ENCODE measurements around the gene ARL8B. TPM values are rescaled to one million over a fixed set of nuclear protein-coding genes. Genes with fewer than 3 reads are reported as not detected.
A peak's percentile ranks its signal among the peaks of the same experiment; 100 is the strongest.

Gene ARL8B
- total and polyA plus RNA-seq, 9 of the 15 experiments (the other 6 are each of a cell fraction or from before 2014, with no cell fraction given), result 28.5 to 99.4 (median 77.2) TPM

GRCh38 chr3:5168110-5168509 is 46.0 kb downstream of the ARL8B start:
- Histone ChIP-seq H3K4me2 (ENCODE audit: insufficient read depth, low read length) (no peak overlapping the region), H4K20me1 (replicated peaks; ENCODE audit: control insufficient read depth, insufficient read depth, low read length) (peaks cover 2% of the 10 kb centered on the region; the same call in 1 of the 2 replicates), H3K9ac (ENCODE audit: insufficient read depth in 1 of 2, low read depth in 2 of 2, low read length in 2 of 2) (no peak overlapping the region; a peak in 1 of 4 replicates), H2AFZ (ENCODE audit: low read depth, low read length) (no peak overlapping the region), H3K9me3 (replicated peaks; ENCODE audit: control insufficient read depth, insufficient read depth, low read depth, low read length) (no peaks in the 10 kb centered on the region), H3K9me1 (ENCODE audit: control insufficient read depth, insufficient read depth, low read length) (no peaks in the 10 kb centered on the region), H3K27ac (ENCODE audit: extremely low read depth, low read depth, low read length) (peak overlapping the region; percentile 9; the same call in 1 of the 3 replicates), H3K36me3 (ENCODE audit: control insufficient read depth, insufficient read depth, low read length) (peaks cover 29% of the 10 kb centered on the region), H3K4me3 (no peak overlapping the region), H3K4me1 (replicated peaks in 1 of 2; ENCODE audit: control insufficient read depth in 2 of 2, insufficient read depth in 2 of 2, low read length in 2 of 2) (peaks cover 0 to 17% of the 10 kb centered on the region in 2 experiments; a peak in 3 of 5 replicates), H3K27me3 (ENCODE audit: control insufficient read depth in 2 of 2, insufficient read depth in 2 of 2, low read length in 2 of 2) (no peaks in the 10 kb centered on the region), H3K79me2 (ENCODE audit: control insufficient read depth, insufficient read depth, low read length) (peaks cover 73% of the 10 kb centered on the region)
- ChIA-PET CTCF (ENCODE audit: low intra/inter-chr PET ratio) (no interaction called here), POLR2A (interaction anchor here (1.1 to 2.8 kb wide), 10 partner anchors 10 to 44 kb away, joined by 3 to 17 read pairs (median 6); partner anchors contain the start of gene EDEM1)
- no TSS peak for BruUV-seq (replicated peaks)
- FAIRE-seq, result no peak
- no peak for DNase-seq (ENCODE audit: extremely low read depth in 1 of 4, low spot score in 3 of 4)
- TF ChIP-seq NFE2 (IDR thresholded peaks at IDR 0.05; ENCODE audit: low read depth) (0 out of 2 replicates have a peak, but pooled peaks have one; percentile 36), ZNF766 (CRISPR knock-in tag; conservative IDR thresholded peaks at IDR 0.05) (no peak)
- WGBS (ENCODE audit: insufficient coverage, low coverage, missing lambda C conversion rate), result 55% methylated on average over 4 of the region's 4 CpGs
- peak; percentile 66 for ATAC-seq
- in situ Hi-C loops (cut with MboI), result no loop called here
- intact Hi-C loops (cut with micrococcal nuclease), result no loop called here

GRCh38 chr3:5169807-5170206 is 47.7 kb downstream of the ARL8B start:
- Histone ChIP-seq H2AFZ (ENCODE audit: low read depth, low read length) (no peak overlapping the region), H3K9me1 (ENCODE audit: control insufficient read depth, insufficient read depth, low read length) (no peaks in the 10 kb centered on the region), H3K4me2 (ENCODE audit: insufficient read depth, low read length) (no peak overlapping the region), H3K4me1 (replicated peaks in 1 of 2; ENCODE audit: control insufficient read depth in 2 of 2, insufficient read depth in 2 of 2, low read length in 2 of 2) (peaks cover 0 to 17% of the 10 kb centered on the region in 2 experiments; a peak in 3 of 5 replicates), H3K27me3 (ENCODE audit: control insufficient read depth in 2 of 2, insufficient read depth in 2 of 2, low read length in 2 of 2) (no peaks in the 10 kb centered on the region), H3K36me3 (ENCODE audit: control insufficient read depth, insufficient read depth, low read length) (peaks cover 44% of the 10 kb centered on the region), H4K20me1 (replicated peaks; ENCODE audit: control insufficient read depth, insufficient read depth, low read length) (peaks cover 2% of the 10 kb centered on the region; the same call in 1 of the 2 replicates), H3K9ac (ENCODE audit: insufficient read depth in 1 of 2, low read depth in 2 of 2, low read length in 2 of 2) (no peak overlapping the region), H3K27ac (ENCODE audit: extremely low read depth, low read depth, low read length) (peak overlapping the region; percentile 10; the same call in 1 of the 3 replicates), H3K4me3 (no peak overlapping the region), H3K79me2 (ENCODE audit: control insufficient read depth, insufficient read depth, low read length) (peaks cover 57% of the 10 kb centered on the region), H3K9me3 (replicated peaks; ENCODE audit: control insufficient read depth, insufficient read depth, low read depth, low read length) (no peaks in the 10 kb centered on the region)
- intact Hi-C loops (cut with micrococcal nuclease), result no loop called here
- ATAC-seq (no peak), DNase-seq (ENCODE audit: extremely low read depth in 1 of 4, low spot score in 3 of 4) (no peak), FAIRE-seq (no peak)
- POLR2A ChIA-PET, result no interaction called here
- CTCF ChIA-PET (ENCODE audit: low intra/inter-chr PET ratio), result no interaction called here
- 46% methylated on average over 2 of the region's 2 CpGs for WGBS (ENCODE audit: insufficient coverage, low coverage, missing lambda C conversion rate)
- no TSS peak for BruUV-seq (replicated peaks)
- in situ Hi-C loops (cut with MboI), result no loop called here
- TF ChIP-seq HMBOX1 (IDR thresholded peaks at IDR 0.05) (no peak), RFX5 (IDR thresholded peaks at IDR 0.05; ENCODE audit: low read depth, low read length) (no peak), RBM25 (IDR thresholded peaks at IDR 0.05; ENCODE audit: low read depth, low read length, severe bottlenecking) (no peak), ZNF699 (CRISPR knock-in tag; IDR thresholded peaks at IDR 0.05; ENCODE audit: insufficient replicate concordance) (no peak), MYNN (IDR thresholded peaks at IDR 0.05) (no peak), MYNN (CRISPR knock-in tag; IDR thresholded peaks at IDR 0.05) (no peak), BMI1 (IDR thresholded peaks at IDR 0.05; ENCODE audit: low read length) (no peak), ZNF133 (CRISPR knock-in tag; IDR thresholded peaks at IDR 0.05) (no peak), DIDO1 (tag; IDR thresholded peaks at IDR 0.05; ENCODE audit: low read depth) (no peak)
- TF ChIP-seq, protein P1, sequence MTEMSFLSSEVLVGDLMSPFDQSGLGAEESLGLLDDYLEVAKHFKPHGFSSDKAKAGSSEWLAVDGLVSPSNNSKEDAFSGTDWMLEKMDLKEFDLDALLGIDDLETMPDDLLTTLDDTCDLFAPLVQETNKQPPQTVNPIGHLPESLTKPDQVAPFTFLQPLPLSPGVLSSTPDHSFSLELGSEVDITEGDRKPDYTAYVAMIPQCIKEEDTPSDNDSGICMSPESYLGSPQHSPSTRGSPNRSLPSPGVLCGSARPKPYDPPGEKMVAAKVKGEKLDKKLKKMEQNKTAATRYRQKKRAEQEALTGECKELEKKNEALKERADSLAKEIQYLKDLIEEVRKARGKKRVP (CRISPR knock-in tag; IDR thresholded peaks at IDR 0.05), result no peak
- TF ChIP-seq, protein P2, sequence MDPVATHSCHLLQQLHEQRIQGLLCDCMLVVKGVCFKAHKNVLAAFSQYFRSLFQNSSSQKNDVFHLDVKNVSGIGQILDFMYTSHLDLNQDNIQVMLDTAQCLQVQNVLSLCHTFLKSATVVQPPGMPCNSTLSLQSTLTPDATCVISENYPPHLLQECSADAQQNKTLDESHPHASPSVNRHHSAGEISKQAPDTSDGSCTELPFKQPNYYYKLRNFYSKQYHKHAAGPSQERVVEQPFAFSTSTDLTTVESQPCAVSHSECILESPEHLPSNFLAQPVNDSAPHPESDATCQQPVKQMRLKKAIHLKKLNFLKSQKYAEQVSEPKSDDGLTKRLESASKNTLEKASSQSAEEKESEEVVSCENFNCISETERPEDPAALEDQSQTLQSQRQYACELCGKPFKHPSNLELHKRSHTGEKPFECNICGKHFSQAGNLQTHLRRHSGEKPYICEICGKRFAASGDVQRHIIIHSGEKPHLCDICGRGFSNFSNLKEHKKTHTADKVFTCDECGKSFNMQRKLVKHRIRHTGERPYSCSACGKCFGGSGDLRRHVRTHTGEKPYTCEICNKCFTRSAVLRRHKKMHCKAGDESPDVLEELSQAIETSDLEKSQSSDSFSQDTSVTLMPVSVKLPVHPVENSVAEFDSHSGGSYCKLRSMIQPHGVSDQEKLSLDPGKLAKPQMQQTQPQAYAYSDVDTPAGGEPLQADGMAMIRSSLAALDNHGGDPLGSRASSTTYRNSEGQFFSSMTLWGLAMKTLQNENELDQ (CRISPR knock-in tag; IDR thresholded peaks at IDR 0.05; ENCODE audit: borderline replicate concordance), result no peak

All from K562 (cell line).